HS-27A (cell line): Measurements from ENCODE around the gene OR8B8.
A peak's percentile ranks its signal among the peaks of the same experiment; 100 is the strongest.
"Not testable (repeated sequence)": the region's sequence is repeated elsewhere in the genome, so short reads cannot be mapped to it uniquely, and the experiment has no call there.

Source experiments
- DNase-seq: peaks from one replicate; pipeline ENCODE4 v3.0.0-alpha.2; 2012; ENCODE audit warnings: low read depth, missing footprints

The OR8B8 gene

DNA sequence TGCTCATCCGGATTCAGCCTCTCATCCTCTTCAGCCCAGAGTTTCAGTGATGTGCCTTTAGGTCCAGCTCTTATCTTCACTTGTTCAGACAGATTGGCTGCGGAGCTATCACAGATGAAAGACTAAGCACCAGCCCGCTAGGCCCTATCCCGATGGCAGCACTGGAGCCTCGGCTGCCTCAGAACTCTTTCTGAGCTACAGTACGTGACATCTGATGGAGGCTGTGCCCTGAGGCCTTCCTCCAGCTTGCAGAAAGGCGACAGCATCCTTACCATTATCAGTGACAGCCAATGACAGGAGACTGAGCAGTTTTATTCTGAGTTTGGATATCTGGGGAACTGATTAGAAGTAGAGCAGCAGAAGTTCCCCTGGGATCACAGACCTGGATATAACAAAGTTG lies 4.0 kb downstream of the OR8B8 start:
- no peak for DNase-seq

DNA sequence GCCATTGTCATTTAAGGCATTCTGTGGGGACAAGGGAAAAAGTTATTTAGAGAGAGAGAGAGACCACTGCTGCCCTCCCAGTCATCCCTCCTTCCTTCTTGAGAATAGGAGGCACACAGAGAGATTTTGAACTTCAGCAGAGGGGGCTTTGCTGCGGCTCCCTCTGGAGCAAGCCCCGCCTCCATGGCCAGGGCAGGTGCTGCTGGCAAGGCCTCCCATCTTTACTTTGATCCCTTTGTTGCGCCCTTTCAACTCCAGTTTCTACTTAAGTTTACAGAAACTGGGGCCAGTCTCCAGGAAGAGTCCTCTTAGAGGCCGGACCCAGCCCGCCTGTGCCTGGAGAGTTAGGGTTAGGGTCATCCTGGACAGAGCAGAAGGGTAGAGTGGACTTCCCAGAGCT lies 4.4 kb downstream of the OR8B8 start:
- DNase-seq, result no peak

DNA sequence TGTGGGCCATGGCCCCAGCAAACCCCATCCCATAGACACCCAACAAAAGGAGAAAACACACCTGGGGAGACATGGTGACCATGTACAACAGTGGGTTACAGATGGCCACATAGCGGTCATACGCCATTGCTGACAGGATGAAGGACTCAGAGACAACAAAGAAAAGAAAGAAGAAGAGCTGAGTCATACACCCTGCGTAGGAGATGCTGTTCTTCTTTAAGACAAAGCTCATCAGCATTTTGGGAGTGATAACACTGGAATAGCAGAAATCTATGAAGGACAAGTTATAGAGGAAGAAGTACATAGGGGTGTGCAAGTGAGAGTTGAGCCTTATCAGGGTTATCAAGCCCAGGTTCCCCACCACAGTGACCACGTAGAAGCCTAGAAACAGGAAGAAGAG lies 4.9 kb downstream of the OR8B8 start:
- no peak for DNase-seq

DNA sequence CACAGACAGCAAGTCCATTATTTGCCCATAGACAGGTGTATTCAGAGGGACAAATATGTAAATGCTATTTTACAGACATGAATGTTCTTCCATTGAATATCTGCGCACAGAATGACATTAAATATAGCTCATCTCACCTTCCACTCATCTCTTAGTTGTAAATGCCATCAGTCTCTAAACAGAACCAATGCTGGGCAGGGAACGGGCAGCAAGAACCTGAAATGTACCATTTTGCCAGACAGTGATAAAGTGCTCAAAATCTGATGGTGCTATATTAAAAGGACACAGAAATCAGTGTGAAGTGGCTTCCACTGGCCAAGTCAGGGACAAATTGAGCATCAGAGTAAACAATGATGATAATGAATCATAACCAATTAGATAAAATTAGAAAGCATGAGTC lies 10.8 kb downstream of the OR8B8 start:
- DNase-seq, result no peak

DNA sequence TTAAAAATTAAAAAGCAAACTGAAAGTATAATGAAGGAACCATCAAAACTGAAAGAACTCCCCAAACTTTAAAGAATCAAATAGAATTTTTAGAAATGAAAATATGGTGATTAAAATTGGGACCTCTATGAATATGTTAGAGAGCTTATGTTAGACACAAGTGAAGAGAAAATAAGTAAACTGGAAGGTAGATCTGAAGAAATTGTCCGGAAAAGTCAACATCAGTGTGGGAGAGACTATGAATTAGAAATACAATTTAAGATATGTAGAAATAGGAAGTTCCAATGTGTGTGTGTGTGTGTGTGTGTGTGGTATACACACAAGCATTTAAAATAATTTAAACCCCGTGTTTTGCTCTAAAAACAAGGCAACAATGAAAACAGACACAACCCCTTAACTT lies 15.9 kb downstream of the OR8B8 start:
- DNase-seq, result no peak

DNA sequence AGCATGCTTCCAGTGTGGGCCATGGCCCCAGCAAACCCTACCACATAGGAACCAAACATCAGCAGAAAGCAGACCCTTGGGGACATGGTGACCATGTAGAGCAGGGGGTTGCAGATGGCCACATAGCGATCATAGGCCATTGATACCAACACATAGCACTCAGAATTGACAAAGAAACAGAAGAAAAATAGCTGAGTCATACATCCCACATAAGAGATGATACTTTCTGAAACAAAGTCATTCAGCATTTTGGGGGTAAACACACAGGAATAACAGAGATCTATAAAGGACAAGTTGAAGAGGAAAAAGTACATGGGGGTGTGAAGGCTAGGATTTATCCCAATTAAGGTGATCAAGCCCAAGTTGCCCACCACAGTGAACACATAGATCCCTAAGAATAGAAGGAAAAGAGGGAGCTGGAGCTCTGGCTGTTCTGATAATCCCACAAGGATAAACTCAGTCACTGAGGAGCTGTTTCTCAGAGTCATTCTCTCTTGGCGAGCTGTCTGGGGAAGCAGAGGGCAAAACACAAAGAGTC lies 21.0 kb downstream of the OR8B8 start, which contains the start of gene OR8B4:
Gene OR8B4 (minus strand): TSS at position 488 of the 538 bp plus-strand sequence. CDS start 0 bp downstream, at position 488.
- no peak for DNase-seq

DNA sequence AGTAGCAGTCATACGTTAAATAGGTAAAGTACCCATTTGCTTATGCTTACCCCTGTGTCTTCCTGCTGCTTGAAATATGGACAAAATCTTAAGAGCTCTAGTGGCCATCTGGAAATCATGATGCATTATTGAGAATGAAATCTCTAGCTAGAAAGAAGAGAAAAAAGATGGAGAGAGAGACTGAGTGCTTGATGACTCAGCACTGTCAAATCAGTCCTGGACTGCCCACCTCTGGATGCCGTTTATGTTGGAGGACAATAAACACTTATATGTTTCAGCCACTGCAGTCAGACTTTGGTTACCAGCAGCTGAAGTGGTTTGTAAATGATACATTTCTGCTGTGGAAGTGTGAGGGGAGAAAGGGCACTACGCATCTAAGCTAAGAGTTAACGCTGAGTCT lies 24.5 kb downstream of the OR8B8 start:
- no peak for DNase-seq

DNA sequence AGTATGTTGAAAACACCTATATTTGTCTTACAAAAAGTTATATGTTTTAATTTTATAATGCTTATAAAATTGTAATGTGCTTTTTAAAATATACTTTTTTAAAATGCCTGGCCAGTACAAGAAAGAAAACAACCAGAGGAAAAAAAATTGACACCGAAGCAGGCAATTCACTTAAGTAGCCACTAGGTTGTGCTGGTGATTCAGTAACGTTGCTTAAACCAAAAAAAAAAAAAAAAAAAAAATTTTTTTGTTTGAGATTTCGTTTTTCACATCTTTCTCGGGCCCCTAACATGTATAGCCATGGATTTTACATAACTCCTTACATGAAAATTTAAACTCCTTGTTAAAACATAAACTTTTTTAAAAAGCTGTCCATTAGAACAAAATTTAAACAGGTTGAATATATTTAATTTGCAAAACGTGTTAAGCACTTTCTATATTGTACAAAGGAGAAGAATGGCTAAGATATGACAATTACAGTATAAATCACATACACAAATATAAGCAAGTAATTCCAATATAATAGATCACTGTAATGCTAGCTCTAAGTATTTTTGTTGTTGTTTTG lies 30.1 kb downstream of the OR8B8 start:
- DNase-seq, result no peak

DNA sequence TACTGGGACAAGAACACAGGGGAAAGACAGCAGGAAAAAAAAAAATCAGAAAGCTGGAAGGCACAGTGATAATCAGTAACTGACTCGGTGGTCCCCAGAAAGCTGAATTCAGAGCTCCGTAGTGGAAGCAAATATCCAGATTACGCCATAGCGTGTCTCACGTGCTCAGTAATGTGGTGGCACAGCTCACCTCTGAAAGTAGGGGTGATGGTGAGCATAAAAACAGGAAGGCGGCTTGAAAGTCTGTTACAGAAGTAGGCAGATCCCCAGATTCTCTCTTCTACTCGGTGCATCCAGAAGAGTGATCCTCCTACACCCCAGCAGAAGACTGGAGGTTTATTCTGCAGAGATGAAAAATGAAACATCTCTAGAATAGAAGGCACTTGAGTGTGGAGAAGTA lies 35.6 kb downstream of the OR8B8 start:
- no peak for DNase-seq

DNA sequence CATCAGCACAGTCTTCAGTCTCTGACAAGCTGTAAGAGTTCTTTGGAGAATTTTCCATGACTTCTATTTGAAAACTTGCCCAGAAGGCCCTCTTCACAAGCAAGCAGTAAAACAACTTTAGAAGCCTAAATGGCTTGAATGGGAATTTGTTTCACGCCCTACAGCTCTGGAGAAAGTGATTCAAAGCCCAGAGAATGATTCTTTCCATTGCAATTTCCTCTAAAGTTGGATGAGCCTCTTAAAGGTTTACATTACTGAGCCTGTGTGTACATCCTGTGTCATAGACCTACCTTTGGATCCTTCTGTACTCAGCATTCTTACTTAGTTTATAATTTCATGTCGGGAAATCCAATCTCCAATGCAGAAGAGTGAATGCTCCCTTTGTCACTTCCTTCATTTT lies 39.9 kb downstream of the OR8B8 start:
- DNase-seq, result no peak

DNA sequence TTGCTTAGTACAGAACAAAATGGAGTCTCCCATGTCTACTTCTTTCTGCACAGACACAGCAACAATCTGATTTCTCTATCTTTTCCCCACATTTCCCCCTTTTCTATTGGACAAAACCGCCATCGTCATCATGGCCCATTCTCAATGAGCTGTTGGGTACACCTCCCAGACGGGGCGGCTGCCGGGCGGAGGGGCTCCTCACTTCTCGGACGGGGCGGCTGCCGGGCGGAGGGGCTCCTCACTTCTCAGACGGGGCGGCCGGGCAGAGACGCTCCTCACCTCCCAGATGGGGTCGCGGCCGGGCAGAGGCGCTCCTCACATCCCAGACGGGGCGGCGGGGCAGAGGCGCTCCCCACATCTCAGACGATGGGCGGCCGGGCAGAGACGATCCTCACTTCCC lies 42.3 kb downstream of the OR8B8 start:
- DNase-seq, result not testable (repeated sequence)

DNA sequence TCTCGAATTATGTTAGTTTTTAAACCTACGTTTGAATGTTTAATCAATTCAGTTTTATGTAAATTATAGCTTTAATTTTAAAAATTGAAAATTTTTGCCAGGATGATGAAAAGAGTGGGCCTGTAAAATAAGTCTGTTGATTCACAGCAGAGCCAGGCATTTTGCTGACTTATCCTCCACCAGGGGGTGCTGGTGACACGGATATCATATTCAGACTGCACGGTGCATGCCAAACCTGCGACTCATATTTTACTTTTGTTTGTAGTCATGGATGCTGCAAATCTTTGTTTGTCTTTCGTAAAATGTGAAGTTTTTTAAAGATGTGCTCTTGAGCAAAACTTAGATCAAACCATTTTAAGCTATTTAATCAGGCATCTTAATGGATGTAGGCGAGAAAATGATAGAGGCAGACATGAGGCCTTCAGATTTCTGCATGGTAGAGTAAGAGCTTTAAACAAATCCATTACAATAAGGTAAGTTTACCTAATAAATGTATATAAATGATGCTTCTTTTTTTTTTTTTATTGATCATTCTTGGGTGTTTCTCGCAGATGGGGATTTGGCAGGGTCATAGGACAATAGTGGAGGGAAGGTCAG lies 43.1 kb downstream of the OR8B8 start:
- peak; percentile 20 for DNase-seq

DNA sequence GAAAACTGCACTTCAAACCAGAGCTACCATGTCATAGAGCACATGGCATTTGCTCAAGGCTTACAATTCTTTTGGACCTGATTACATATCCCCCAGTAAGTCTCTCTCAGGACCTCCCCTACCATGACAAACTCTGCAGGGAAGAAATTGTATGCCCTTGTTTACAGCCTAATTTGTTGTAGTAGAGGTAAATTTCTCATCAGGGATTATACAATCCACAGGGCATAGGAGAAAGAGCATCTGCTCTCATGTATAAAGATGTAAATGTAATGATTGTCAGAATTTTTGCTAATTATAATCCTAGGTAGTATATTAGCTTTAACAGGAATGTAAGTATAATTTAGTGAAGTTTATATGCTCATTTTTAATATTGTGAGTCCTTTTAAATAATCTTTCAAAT lies 46.6 kb downstream of the OR8B8 start, which contains the start of gene OR8B3:
Gene OR8B3 (minus strand): TSS at position 101 of the 400 bp plus-strand sequence. CDS start 1,673 bp downstream, outside the sequence.
- DNase-seq, result no peak

DNA sequence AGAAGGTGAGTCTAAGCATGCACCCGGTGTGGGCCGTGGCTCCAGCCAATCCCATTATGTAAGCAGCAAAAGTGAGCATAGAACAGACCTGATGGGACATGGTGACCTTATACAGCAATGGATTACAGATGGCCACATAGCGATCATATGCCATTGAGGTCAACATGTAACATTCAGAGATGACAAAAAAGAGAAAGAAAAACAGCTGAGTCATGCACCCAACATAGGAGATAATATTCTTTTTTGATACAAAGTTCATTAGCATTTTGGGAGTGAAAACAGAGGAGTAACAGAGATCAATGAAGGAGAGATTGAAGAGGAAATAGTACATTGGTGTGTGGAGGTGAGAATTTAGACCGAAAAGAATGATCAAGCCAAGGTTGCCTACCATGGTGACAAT lies 48.6 kb downstream of the OR8B8 start:
- DNase-seq, result not testable (repeated sequence)

DNA sequence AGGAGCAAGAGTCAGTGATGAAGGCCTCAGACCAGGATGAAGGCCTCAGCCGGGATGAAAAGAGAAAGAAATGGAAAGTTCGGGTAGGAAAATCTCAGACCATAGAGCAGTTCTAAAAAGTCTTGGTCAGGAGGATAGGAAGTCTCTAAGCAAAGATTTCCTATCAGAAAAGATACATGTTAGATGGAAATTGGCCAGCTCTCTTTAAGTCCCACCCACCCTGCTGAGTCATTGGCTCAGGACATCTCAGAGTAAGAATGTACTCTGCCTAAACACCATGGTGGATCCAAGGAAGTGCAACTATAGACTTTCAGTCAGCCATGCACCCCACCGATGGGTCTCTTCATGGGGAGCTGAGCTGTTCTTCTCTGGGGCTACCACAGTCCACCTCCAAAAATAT lies 51.1 kb downstream of the OR8B8 start:
- no peak for DNase-seq
